IPS-11a (cell line): Measurements from ENCODE around the gene KRTAP13-2.

Source experiments
- H3K4me3 ChIP-seq: one replicate; pipeline ENCODE4 v1.5.1; 2013; ENCODE audit warnings: low read depth, low read length, control low read depth

The KRTAP13-2 gene

DNA sequence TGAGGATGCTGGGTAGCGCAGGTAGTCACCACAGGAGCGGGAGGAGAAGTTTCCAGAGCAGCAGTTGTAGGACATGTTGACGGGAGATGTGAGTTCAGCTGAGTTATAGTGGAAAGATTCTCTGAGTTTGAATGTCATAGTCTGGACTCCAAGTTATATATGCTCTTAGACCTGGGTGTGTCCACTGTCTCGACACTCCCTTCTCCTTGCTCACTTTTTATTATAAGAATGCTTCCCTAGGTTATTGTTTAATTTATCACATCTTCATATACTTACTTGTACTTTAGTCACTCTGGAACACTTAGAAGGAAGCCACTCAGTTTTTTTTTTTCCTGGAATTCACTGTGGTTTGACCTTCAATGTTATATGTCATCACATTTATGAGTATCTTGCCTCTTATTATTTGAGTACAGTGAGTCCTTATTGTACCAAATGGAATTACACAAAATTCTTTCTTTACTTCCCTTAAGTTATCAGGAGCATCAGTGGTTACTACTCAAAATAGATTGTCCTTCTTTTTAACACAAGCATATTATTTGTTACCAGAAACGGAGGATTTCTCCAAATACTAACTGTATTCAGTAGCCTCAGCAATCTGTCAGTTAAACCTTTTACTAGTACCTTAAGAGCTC, at the start of gene KRTAP13-2:
Gene KRTAP13-2 (minus strand): TSS at position 133 of the 632 bp plus-strand sequence. CDS start 58 bp downstream, at position 75.
- H3K4me3 ChIP-seq, result no peak within 1 kb of the TSS

DNA sequence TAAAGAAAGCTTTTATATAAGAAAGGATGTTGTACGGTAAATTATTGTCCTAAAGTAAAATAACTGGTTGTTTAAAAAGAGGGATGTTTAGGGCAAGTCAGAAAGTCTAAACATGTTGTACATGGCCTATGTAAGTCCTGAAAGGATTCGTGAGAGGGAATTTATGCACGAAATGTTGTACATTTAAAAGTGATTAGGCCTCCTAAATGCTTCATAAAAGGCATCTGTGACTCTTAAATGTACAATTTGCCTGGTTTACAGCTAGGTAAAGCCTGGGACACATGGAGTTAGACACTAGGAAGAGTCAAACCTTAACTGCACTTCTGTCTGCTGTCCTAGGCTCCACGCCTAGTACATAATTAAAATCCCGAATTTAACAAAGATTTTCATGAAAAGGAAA, 43.9 kb upstream of the KRTAP13-2 start:
- no peak overlapping the region for H3K4me3 ChIP-seq

DNA sequence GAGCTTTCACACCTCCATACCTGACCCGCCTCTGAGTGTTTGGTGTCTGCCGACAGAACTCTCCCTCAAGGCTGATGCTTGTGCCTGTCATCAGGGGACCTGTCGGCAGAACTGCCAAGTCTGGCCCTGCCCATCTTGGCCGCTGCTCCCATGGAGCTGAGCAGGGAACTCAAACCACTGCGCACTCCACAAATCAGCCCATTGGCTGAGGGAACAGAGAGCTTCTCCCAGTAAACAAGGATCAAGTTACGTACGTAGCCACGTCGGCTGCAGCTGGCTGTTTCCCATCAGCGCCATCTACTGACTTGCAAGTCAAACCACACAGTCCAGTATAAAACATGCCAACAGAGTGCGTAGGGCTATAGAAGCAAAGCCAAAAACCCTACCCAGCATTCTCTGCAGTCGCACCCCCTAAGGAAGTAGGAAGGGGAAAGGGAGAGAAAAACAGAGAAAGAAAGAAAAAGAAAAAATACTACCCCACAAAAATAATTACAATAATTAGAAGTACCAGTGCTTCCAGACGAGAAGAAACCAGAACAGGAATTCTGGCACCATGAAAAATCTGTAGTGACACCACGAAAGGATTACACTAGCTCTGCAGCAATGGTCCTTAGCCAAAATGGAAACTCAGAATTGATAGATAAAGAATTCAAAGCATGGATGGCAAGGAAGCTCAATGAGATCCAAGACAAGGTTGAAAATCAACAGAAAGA, 36.9 kb upstream of the KRTAP13-2 start:
- no peak overlapping the region for H3K4me3 ChIP-seq

DNA sequence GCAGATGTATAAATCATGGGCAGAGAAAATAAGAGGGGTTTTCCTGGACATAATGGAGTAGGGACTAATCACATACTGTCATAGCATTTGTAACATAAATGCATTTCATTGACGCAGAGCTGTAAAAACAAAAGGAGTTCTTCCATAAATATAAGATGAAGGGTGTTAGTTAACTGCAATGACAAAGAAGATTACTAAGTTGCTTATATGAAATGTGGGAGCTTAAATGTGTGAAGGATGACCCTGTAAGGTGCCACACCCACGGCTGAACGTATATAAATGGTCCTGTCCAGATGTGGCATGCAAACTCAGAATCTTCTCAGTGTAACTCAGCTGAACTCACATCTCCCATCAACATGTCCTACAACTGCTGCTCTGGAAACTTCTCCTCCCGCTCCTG, 23.7 kb upstream of the KRTAP13-2 start, which contains the start of gene KRTAP13-1:
Gene KRTAP13-1 (plus strand): TSS at position 301 of the 400 bp plus-strand sequence. CDS start 56 bp downstream, at position 357.
- no peak within 1 kb of the TSS for H3K4me3 ChIP-seq

GRCh38 chr21:30391492-30392025, 19.5 kb upstream of the KRTAP13-2 start:
- H3K4me3 ChIP-seq, result no peak overlapping the region

DNA sequence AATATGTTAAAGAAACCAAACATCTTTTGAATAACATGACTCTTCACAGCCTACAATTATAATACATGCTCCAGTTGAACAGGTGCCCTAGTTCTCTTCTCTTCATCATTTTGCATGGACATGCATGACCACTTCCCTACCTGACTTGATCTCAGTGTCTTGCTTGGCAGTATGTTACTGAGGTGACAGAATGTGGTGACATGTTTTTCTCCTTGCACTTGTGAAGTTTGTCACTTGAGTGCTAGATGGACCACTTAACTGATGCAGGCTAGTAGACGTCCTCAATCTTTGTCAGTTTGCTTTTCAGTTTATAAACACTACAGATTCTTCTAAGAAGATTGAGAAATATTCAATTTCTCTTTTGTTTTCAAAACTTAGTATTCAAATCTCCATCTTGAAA, 10.1 kb upstream of the KRTAP13-2 start:
- no peak overlapping the region for H3K4me3 ChIP-seq

DNA sequence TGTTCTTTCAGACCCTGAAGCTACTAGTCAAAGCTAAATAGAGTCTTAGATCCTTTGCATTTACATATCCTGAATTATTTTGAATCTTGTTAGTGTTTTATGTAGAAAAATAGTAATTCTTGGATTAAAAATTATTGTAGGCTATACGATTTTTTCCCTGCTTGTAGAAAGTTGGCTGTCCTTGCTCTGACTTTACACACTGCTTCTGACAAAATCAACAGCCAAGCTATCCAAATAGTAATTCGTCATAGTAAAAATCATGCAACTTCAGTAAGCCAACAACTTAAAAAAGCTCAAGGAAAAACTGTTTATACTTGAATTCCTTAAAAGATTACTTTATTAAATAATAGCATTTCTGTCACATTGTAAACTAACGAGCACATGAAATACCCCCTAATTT, 16.2 kb downstream of the KRTAP13-2 start:
- no peak overlapping the region for H3K4me3 ChIP-seq

DNA sequence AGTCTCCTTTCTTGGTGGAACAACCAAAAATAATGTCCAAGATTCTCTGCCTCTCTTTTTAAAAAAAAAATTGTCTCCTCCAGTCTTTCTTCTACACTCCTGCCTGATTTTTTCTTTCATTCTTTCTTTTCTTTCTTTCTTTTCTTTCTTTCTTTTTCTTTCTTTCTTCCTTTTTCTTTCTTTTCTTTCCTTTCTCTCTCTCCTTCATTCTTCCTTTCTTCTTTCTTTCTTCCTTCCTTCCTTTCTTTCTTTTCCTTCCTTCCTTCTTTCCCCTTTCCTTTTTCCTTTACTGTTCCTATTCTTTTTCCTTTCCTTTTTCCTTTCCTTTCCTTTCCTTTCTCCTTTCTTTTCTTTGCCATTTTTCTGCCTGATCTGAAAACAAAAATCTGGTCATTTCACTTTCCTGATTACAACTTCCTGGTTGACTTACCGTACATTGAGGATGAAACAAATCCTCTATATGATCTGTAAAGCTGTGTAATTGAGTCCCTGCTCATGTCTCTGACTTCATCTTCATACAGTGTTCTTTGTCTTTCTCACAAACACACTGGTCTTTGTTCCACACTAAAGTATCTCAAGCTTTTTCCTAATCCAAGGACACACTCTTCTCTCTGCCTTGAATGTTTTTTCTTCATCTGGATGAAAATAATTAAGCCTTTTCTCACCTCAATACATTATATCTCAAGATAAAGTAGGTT, 17.6 kb downstream of the KRTAP13-2 start:
- no peak overlapping the region for H3K4me3 ChIP-seq

DNA sequence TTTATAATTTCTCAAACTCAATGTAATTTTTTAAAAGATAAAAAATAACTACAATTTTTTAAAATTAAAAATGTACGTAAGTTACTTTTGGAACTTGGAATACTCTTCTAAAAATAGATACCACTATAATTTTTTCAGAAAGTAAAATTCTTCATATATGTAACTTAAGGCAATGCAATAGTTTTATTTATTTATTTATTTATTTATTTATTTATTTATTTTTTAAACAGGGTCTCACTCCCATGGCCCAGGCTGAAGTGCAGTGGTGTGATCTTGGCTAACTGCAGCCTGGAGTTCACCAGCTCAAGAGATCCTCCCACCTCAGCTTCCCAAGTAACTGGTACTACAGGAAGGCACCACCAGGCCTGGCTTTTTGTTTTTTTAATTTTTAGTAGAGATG, 20.5 kb downstream of the KRTAP13-2 start:
- H3K4me3 ChIP-seq, result no peak overlapping the region

DNA sequence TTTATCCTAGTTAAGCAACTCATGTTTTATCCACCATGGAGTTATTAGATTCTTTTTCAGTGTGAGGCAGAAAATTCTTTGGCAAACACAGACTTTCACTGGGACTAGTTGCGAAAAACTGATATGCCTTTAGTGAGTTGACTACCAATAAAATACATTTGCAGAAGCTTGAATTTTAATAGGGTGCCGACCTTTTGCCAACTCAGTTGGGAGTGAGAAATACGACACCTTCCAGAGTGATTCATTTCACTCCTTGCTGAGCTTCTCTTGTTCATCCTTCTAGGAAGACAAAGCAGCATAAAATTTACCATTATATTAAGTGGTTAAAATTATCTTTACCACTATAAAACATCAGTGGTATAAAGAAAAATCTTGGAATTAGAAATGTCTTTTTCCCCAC, 22.5 kb downstream of the KRTAP13-2 start:
- no peak overlapping the region for H3K4me3 ChIP-seq

DNA sequence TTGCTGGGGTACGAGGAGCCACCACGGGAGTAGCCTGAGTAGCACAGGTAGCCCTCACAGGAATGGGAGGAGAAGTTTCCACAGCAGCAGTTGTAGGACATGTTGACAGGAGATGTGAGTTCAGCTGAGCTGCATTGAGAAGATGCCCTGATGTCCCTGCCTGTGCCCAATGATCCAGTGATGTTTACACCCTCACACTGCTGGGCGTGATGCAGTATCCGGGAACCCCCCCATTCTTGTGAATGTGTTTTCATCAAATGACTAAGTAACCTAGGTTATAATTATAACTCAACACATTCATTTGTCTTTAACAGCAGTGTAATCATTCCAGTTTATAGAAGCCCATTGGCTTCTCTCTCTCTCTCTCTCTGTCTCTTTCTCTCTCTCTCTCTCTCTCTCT, 23.6 kb downstream of the KRTAP13-2 start, which contains the start of gene KRTAP23-1:
Gene KRTAP23-1 (minus strand): TSS at position 101 of the 400 bp plus-strand sequence. CDS start 0 bp downstream, at position 101.
- H3K4me3 ChIP-seq, result no peak within 1 kb of the TSS

- H3K4me3 ChIP-seq, result no peak overlapping the region
Observed at GRCh38 chr21:30345014-30345413, 27.1 kb downstream of the KRTAP13-2 start.

GRCh38 chr21:30340714-30341573, 31.1 kb downstream of the KRTAP13-2 start:
- no peak overlapping the region for H3K4me3 ChIP-seq

DNA sequence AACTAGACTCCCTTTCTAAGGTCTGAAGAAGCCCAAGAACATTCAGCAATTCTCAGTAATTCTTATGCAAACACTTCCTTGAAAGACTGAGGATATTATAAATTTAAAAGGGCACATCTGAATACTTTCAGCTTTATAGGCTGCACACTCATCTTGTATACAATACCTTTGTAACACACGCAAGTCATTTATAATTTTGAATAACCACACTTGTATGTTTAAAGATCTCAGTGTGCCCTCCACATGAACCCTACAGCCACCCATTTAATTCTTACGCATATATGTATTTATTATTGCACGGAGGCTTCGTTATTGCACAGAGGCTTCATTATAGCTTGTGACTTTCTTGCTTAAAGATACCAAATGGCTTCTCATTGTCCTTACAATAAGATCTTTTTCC, 33.4 kb downstream of the KRTAP13-2 start:
- H3K4me3 ChIP-seq, result no peak overlapping the region

DNA sequence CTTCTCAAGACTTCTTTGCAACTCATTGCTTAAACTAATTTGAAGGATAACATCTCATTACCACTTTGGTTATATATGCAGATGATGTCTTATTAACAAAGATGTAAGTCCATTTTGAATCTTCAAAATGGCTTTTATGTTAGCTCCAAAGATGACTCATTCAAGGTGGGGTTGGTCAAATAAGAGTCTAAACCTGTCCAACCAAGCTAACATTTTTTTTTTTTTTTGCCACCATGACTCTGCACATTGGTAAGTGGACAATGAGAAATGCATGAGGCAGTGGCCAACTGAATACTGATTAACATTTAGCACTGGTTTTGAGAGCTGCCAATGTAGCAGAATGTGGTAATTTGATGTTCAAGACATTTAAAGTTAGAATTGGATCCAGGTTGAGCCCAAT, 34.3 kb downstream of the KRTAP13-2 start:
- H3K4me3 ChIP-seq, result no peak overlapping the region

- no peak within 1 kb of the TSS for H3K4me3 ChIP-seq
Observed at GRCh38 chr21:30337276-30337744, 34.8 kb downstream of the KRTAP13-2 start, which contains the start of gene KRTAP27-1. KRTAP27-1 (minus strand) TSS chr21:30337694; CDS start chr21:30337668, 26 bp downstream.

DNA sequence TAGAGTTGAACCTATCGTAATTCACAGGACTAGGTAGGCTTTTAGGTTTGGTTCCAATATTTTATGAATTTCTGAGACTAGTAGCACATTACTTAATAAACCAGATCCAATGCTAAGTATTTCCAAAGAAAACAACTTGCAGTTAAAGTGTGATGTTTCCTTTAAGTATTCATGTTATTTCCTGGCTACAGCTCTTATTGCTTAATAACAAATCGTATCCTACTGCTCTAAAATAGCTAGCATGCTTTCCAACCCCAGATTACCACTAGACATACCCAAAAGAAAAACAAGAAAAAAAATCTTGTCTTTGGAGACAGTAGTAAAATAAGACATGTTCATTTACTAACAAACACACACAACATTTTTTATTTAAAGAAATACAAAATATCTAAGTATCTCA, 35.5 kb downstream of the KRTAP13-2 start:
- no peak overlapping the region for H3K4me3 ChIP-seq

GRCh38 chr21:30333736-30334135, 38.3 kb downstream of the KRTAP13-2 start:
- no peak overlapping the region for H3K4me3 ChIP-seq

DNA sequence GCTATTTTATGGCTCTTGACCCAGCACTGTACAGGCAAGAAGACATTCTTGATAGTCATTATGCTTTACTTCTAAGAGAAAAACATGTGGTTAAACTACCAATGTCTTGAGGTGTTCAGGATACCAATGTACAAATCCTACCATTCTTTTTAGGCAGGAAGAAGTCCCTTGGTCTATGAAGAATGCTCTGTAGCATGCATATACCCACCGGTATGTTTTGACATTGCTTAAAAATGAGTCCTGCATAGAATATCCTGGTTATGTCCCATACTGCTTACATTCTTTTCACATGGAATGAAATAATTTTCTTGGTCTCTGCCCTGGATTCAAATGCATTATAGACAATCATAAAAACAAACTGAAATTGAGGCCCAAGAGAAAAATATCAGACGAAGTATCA, 39.4 kb downstream of the KRTAP13-2 start:
- H3K4me3 ChIP-seq, result no peak overlapping the region

DNA sequence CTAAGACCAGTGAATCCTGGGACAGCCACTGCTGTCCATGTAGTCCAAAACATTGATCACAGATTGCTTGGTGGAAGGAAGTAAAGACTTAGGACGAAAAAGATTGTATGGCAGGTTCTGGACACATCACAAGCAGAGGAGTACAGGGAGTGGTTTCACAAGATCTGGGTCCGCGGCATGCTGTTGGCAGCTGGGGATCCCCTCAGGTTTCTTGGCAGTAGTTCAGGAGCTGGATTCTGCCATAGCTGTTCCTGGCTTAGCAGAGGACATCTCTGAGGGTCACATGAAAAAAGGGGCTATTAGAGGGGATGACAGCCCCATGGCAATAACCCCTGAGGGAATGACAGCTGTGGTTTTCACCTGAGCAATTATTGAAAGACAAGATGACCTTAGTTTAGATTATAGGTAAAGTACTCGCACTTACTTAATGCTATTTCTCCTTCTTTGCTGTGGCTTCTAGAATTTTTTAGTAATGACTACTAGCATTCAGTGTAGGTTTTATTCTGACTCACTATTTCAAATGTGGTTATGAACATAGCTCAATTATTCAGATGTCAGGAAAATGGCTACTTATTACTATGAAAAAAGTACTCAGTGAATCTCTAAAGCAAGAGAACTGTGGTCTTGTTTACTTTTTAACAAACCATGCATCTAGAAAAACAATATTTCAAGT, 42.7 kb downstream of the KRTAP13-2 start:
- no peak overlapping the region for H3K4me3 ChIP-seq
